Measurements from ENCODE around the gene PEX11A.

Gene PEX11A

GRCh38 chr15:89659295-89659694 lies 31.3 kb downstream of the PEX11A start:
- TF ChIP-seq CTCF (IDR thresholded peaks at IDR 0.05; ENCODE audit: low read length) = no peak
- no peak for TF ChIP-seq EZH2 (IDR thresholded peaks at IDR 0.05; ENCODE audit: borderline replicate concordance, low read length)
- H3K27me3 ChIP-seq (ENCODE audit: insufficient read depth, low read length) = no peaks in the 10 kb centered on the region
- no peak overlapping the region for H3K4me2 ChIP-seq (ENCODE audit: low read length)
- no peaks in the 10 kb centered on the region for H3K9me2 ChIP-seq (ENCODE audit: low read depth, low read length)
- H3K36me3 ChIP-seq (ENCODE audit: insufficient read depth, low read length) = no peaks in the 10 kb centered on the region
- no peaks in the 10 kb centered on the region for H3K9me3 ChIP-seq (ENCODE audit: low read length)
- no peaks in the 10 kb centered on the region for H4K20me1 ChIP-seq (ENCODE audit: insufficient read depth, low read length)
- H2AFZ ChIP-seq (ENCODE audit: low read length) = no peak overlapping the region
- H3K27ac ChIP-seq (ENCODE audit: low read depth, low read length, poor library complexity, severe bottlenecking) = no peak overlapping the region
- H3K79me2 ChIP-seq (ENCODE audit: insufficient read depth, low read length) = no peaks in the 10 kb centered on the region
- no peaks in the 10 kb centered on the region for H3K4me1 ChIP-seq (ENCODE audit: insufficient read depth, low read length, severe bottlenecking)
- no peak overlapping the region for H3K9ac ChIP-seq (ENCODE audit: low read length)
- no peak overlapping the region for H3K4me3 ChIP-seq (ENCODE audit: low read depth, low read length, poor library complexity, severe bottlenecking)
- H3F3A ChIP-seq (ENCODE audit: insufficient read depth, low read length) = no peaks in the 10 kb centered on the region

DNA sequence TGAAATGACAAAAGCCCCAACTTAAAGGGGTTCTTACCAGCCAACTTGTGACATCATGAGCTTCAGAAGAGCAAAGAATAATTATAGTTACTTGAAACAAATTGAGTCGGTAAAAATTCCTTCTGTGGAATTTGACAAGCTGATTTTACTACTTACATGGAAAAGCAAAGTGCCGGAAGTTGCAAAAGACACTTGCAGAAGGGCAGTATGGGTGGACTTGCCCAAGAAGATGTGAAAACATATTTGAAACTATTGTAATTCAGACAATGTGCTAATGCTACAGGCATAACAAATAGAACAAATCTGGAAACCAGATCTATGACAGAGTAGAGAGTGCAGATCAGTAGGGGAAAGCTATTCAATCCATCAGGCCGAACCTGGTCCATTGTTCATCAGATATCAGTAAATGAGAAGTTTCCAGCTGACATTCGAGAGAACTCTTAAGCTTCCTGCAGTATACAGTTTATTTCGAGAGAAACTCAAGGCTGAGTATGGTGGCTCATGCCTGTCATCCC lies 32.8 kb downstream of the PEX11A start:
- Histone ChIP-seq H3K4me3 (ENCODE audit: low read depth, low read length, poor library complexity, severe bottlenecking) (no peak overlapping the region), H3F3A (ENCODE audit: insufficient read depth, low read length) (no peaks in the 10 kb centered on the region), H2AFZ (ENCODE audit: low read length) (no peak overlapping the region), H3K9me3 (ENCODE audit: low read length) (no peaks in the 10 kb centered on the region), H4K20me1 (ENCODE audit: insufficient read depth, low read length) (no peaks in the 10 kb centered on the region), H3K4me1 (ENCODE audit: insufficient read depth, low read length, severe bottlenecking) (no peaks in the 10 kb centered on the region), H3K27ac (ENCODE audit: low read depth, low read length, poor library complexity, severe bottlenecking) (no peak overlapping the region), H3K4me2 (ENCODE audit: low read length) (no peak overlapping the region), H3K79me2 (ENCODE audit: insufficient read depth, low read length) (no peaks in the 10 kb centered on the region), H3K9ac (ENCODE audit: low read length) (no peak overlapping the region), H3K9me2 (ENCODE audit: low read depth, low read length) (no peaks in the 10 kb centered on the region), H3K27me3 (ENCODE audit: insufficient read depth, low read length) (no peaks in the 10 kb centered on the region), H3K36me3 (ENCODE audit: insufficient read depth, low read length) (no peaks in the 10 kb centered on the region)
- no peak for TF ChIP-seq CTCF (IDR thresholded peaks at IDR 0.05; ENCODE audit: low read length)
- no peak for TF ChIP-seq EZH2 (IDR thresholded peaks at IDR 0.05; ENCODE audit: borderline replicate concordance, low read length)

DNA sequence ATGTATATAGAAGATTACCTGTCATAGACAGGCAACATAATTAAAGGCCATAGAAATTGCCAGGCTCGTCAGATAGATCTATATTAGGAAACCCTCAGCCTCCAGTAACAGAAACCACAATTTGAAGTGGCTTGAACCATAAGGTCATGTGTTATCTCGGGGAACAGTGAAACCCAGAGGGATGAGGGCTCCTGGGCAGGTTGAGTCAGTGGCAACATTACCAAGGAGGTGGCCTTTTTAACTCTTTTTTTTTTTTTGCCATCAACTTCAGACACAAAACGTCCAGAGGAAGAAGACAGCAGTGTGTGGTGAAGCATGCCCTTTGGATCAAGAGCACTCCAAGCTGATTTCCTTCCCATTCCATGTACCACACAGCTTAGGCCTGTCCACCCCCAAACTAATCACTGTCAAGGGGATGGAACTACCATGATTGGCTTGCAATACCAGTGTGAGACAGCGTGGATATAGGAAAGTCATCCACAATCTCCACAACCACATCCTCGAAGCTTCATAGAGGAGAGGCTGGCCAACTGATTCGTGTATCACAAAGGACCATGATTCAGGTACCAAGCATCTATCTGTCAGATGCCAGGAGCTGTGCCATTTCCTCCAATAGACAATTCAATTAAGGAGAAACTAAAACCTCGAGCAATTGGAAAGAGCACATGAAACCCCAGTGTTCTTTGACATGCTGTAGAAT lies 34.3 kb downstream of the PEX11A start:
- Histone ChIP-seq H3K79me2 (ENCODE audit: insufficient read depth, low read length) (no peaks in the 10 kb centered on the region), H3K9me3 (ENCODE audit: low read length) (no peaks in the 10 kb centered on the region), H3K9me2 (ENCODE audit: low read depth, low read length) (no peaks in the 10 kb centered on the region), H3K9ac (ENCODE audit: low read length) (no peak overlapping the region), H3K27ac (ENCODE audit: low read depth, low read length, poor library complexity, severe bottlenecking) (no peak overlapping the region), H3K36me3 (ENCODE audit: insufficient read depth, low read length) (no peaks in the 10 kb centered on the region), H3K4me2 (ENCODE audit: low read length) (no peak overlapping the region), H3K27me3 (ENCODE audit: insufficient read depth, low read length) (no peaks in the 10 kb centered on the region), H2AFZ (ENCODE audit: low read length) (no peak overlapping the region), H3F3A (ENCODE audit: insufficient read depth, low read length) (no peaks in the 10 kb centered on the region), H4K20me1 (ENCODE audit: insufficient read depth, low read length) (no peaks in the 10 kb centered on the region), H3K4me3 (ENCODE audit: low read depth, low read length, poor library complexity, severe bottlenecking) (no peak overlapping the region), H3K4me1 (ENCODE audit: insufficient read depth, low read length, severe bottlenecking) (no peaks in the 10 kb centered on the region)
- no peak for TF ChIP-seq CTCF (IDR thresholded peaks at IDR 0.05; ENCODE audit: low read length)
- TF ChIP-seq EZH2 (IDR thresholded peaks at IDR 0.05; ENCODE audit: borderline replicate concordance, low read length) = no peak

All from OCI-LY1 (cell line).